ENCODE results near the gene RHOF. TPM values are rescaled to one million over a fixed set of nuclear protein-coding genes. Genes with fewer than 3 reads are reported as not detected.

RHOF gene
- total and polyA plus RNA-seq, 2 of the 8 experiments (the other 6 are each of a cell fraction or from before 2014, with no cell fraction given): 23.8 to 31.9 TPM

DNA sequence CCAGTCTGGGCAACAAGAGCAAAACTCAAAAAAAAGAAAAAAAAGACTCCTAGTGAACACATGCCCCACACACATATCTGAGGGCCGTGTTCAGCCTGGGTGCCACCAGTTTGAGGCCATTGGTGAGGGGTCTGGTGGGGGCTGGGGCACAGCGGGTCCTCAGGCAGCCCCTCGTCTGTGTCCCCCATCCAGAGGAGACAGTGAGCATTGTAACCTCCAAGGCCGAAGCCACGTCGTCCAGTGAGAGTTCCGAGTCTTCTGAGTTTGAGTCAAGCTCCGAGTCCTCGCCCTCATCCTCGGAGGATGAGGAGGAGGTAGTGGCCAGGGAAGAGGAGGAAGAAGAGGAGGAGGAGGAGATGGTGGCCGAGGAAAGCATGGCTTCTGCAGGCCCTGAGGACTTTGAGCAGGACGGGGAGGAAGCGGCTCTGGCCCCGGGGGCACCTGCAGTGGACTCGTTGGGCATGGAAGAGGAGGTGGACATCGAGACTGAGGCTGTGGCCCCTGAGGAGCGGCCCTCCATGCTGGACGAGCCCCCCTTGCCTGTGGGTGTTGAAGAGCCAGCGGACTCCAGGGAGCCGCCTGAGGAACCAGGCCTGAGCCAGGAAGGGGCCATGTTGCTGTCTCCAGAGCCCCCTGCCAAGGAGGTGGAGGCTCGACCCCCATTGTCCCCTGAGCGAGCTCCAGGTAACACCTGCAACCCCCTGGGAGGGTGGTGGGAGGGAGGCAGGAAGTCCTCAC lies 25.9 kb upstream of the RHOF start:
- Histone ChIP-seq H3K23me2 (ENCODE audit: low read depth, low read length) (no peaks in the 10 kb centered on the region), H2BK120ac (replicated peaks; ENCODE audit: low read depth, low read length) (no peak overlapping the region), H2AFZ (ENCODE audit: low read length) (no peak overlapping the region), H4K20me1 (replicated peaks in 1 of 2; ENCODE audit: control insufficient read depth in 1 of 2, insufficient read depth in 2 of 2, low read length in 2 of 2) (peaks cover 0 to 12% of the 10 kb centered on the region in 2 experiments), H3K79me1 (ENCODE audit: low read depth, low read length) (no peaks in the 10 kb centered on the region; the same call in 1 of the 2 replicates), H2AK5ac (ENCODE audit: low read depth, low read length) (no peak overlapping the region), H3K9ac (replicated peaks in 1 of 4; ENCODE audit: extremely low read depth in 1 of 4, low read depth in 3 of 4, low read length in 3 of 4) (no peak overlapping the region), H2BK20ac (ENCODE audit: low read length) (no peak overlapping the region), H3K4me3 (ENCODE audit: extremely low read depth in 1 of 4, insufficient read depth in 2 of 4, low read depth in 3 of 4, low read length in 4 of 4) (no peak overlapping the region), H2BK15ac (ENCODE audit: low read length) (no peak overlapping the region), H3K23ac (ENCODE audit: insufficient read length) (no peak overlapping the region), H3K56ac (replicated peaks; ENCODE audit: insufficient read length, low read depth, low read length) (no peak overlapping the region), H3K79me2 (ENCODE audit: control insufficient read depth in 1 of 2, insufficient read depth in 2 of 2, low read length in 2 of 2) (no peaks in the 10 kb centered on the region), H3K36me3 (ENCODE audit: control insufficient read depth in 2 of 4, insufficient read depth in 4 of 4, low read length in 3 of 4) (peaks cover 9 to 49% (median 32%) of the 10 kb centered on the region in 4 experiments), H3K9me3 (ENCODE audit: insufficient read depth in 2 of 2, low read depth in 1 of 2, low read length in 1 of 2) (no peaks in the 10 kb centered on the region), H3K4me1 (replicated peaks in 1 of 4; ENCODE audit: control insufficient read depth in 3 of 4, insufficient read depth in 4 of 4, low read length in 3 of 4) (peaks cover 0 to 3% (median 0%) of the 10 kb centered on the region in 4 experiments; a peak in 1 of 7 replicates), H3K27me3 (replicated peaks in 1 of 4; ENCODE audit: control insufficient read depth in 3 of 4, extremely low read depth in 1 of 4, insufficient read depth in 3 of 4, low read length in 3 of 4) (no peaks in the 10 kb centered on the region), H4K5ac (ENCODE audit: insufficient read length, low read depth, low read length) (no peak overlapping the region), H2BK5ac (ENCODE audit: low read depth, low read length) (no peak overlapping the region; the same call in 1 of the 2 replicates), H3K4ac (replicated peaks; ENCODE audit: insufficient read length, low read depth, low read length) (no peak overlapping the region), H3K14ac (ENCODE audit: insufficient read length) (no peak overlapping the region), H3K4me2 (ENCODE audit: insufficient read depth in 1 of 2, low read depth in 2 of 2, low read length in 2 of 2) (no peak overlapping the region), H2BK12ac (ENCODE audit: low read depth, low read length) (no peak overlapping the region), H4K8ac (ENCODE audit: extremely low read depth, insufficient read depth, low read length) (no peak overlapping the region), H3K27ac (ENCODE audit: low read depth, low read length) (no peak overlapping the region), H4K91ac (replicated peaks; ENCODE audit: insufficient read length, low read length) (no peak overlapping the region), H3K18ac (ENCODE audit: extremely low read depth, low read length) (no peak overlapping the region)
- ChIA-PET CTCF (ENCODE audit: partially characterized antibody) (interaction anchor here (0.9 to 14.5 kb wide), 2 partner anchors 20 to 25 kb away, joined by 3 to 163 read pairs; partner anchors contain the start of gene RHOF), POLR2A (ENCODE audit: partially characterized antibody) (interaction anchor here (0.9 to 1.4 kb wide), 3 partner anchors 16 to 20 kb away, joined by 3 to 5 read pairs (median 3); no protein-coding TSS in a partner anchor)
- DNase-seq (ENCODE audit: low read depth in 1 of 2, low spot score in 2 of 2): no peak
- 94% methylated on average over 16 of the region's 22 CpGs; no CpG with 5 or more reads in 1 of the 2 experiments for WGBS, 2 experiments (ENCODE audit: extremely low coverage in 1 of 2, insufficient coverage in 1 of 2, insufficient read length in 1 of 2, insufficient replicate concordance in 2 of 2, low coverage in 1 of 2, low lambda C conversion rate in 2 of 2, missing lambda C conversion rate in 1 of 2)
- no peak for FAIRE-seq
- TF ChIP-seq, protein P1, sequence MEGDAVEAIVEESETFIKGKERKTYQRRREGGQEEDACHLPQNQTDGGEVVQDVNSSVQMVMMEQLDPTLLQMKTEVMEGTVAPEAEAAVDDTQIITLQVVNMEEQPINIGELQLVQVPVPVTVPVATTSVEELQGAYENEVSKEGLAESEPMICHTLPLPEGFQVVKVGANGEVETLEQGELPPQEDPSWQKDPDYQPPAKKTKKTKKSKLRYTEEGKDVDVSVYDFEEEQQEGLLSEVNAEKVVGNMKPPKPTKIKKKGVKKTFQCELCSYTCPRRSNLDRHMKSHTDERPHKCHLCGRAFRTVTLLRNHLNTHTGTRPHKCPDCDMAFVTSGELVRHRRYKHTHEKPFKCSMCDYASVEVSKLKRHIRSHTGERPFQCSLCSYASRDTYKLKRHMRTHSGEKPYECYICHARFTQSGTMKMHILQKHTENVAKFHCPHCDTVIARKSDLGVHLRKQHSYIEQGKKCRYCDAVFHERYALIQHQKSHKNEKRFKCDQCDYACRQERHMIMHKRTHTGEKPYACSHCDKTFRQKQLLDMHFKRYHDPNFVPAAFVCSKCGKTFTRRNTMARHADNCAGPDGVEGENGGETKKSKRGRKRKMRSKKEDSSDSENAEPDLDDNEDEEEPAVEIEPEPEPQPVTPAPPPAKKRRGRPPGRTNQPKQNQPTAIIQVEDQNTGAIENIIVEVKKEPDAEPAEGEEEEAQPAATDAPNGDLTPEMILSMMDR (IDR thresholded peaks at IDR 0.05; ENCODE audit: control extremely low read depth in 1 of 3, insufficient read depth in 1 of 3, low read depth in 1 of 3, low read length in 3 of 3): no peak
- TF ChIP-seq MAFK (IDR thresholded peaks at IDR 0.05; ENCODE audit: low read depth, low read length) (no peak), POU5F1 (IDR thresholded peaks at IDR 0.05; ENCODE audit: low read depth, low read length) (no peak), SUZ12 (IDR thresholded peaks at IDR 0.05; ENCODE audit: low read length) (no peak), CREB1 (IDR thresholded peaks at IDR 0.05) (no peak), CTBP2 (IDR thresholded peaks at IDR 0.05; ENCODE audit: borderline replicate concordance, insufficient read depth, insufficient read length, low read length) (no peak), BCL11A (IDR thresholded peaks at IDR 0.05; ENCODE audit: low read depth in 2 of 2, low read length in 2 of 2) (no peak), KDM4A (IDR thresholded peaks at IDR 0.05; ENCODE audit: low read depth, low read length, severe bottlenecking) (no peak)
- TF ChIP-seq, protein P2, sequence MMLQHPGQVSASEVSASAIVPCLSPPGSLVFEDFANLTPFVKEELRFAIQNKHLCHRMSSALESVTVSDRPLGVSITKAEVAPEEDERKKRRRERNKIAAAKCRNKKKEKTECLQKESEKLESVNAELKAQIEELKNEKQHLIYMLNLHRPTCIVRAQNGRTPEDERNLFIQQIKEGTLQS (IDR thresholded peaks at IDR 0.05; ENCODE audit: insufficient read depth, low read depth, low read length): no peak
